Nephron (organoid): Measurements from ENCODE around the gene ZBTB48.

Experiments used
- H3K27ac Mint-ChIP-seq, 3 experiments: 2 replicates each; pipeline ENCODE4 v1.8.0; 2020; ENCODE audit warnings: mixed read lengths in 3 of 3, mild to moderate bottlenecking in 2 of 3, moderate library complexity in 1 of 3
- H3K27me3 Mint-ChIP-seq: 2 replicates; pipeline ENCODE4 v1.8.0; 2021; ENCODE audit warnings: low read depth, mild to moderate bottlenecking, moderate library complexity, mixed read lengths
- H3K36me3 Mint-ChIP-seq: 2 replicates; pipeline ENCODE4 v1.8.0; 2020; ENCODE audit warnings: low read depth, mixed read lengths
- H3K4me1 Mint-ChIP-seq: 2 replicates; pipeline ENCODE4 v1.8.0; 2020; ENCODE audit warnings: mixed read lengths
- H3K4me3 Mint-ChIP-seq, 3 experiments: 2 replicates each; pipeline ENCODE4 v1.8.0; 2020; ENCODE audit warnings: mild to moderate bottlenecking in 3 of 3, mixed read lengths in 3 of 3, moderate library complexity in 2 of 3
- H3K9me3 Mint-ChIP-seq: 2 replicates; pipeline ENCODE4 v1.8.0; 2020; ENCODE audit warnings: mixed read lengths
- CTCF ChIP-seq, 3 experiments: fragments of 200-600 bp; sonication (generic); IDR thresholded peaks; one replicate each; pipeline ENCODE4 v1.5.0; 2021; ENCODE audit warnings: antibody characterized with exemption in 3 of 3; ENCODE audit not compliant: unreplicated experiment in 3 of 3

The ZBTB48 gene

GRCh38 chr1:6612641-6613360 is 33.0 kb downstream of the ZBTB48 start:
- Mint-ChIP-seq H3K4me1 (peaks cover 33% of the 10 kb centered on the region), H3K27ac (peak overlapping the region; percentile 86 to 96 (median 95)), H3K4me3 (peak overlapping the region; percentile 91 to 98 (median 93))

GRCh38 chr1:6613361-6614018 is 33.7 kb downstream of the ZBTB48 start, which contains the start of gene PHF13:
Gene PHF13 (plus strand): TSS chr1:6613731. CDS start chr1:6614067, 336 bp downstream.
- H3K4me3 Mint-ChIP-seq, result peak within 1 kb of the TSS; percentile 91 to 98 (median 93)
- TF ChIP-seq CTCF (IDR thresholded peaks at IDR 0.05; ENCODE audit: unreplicated experiment in 3 of 3), result no peak
- H3K36me3 Mint-ChIP-seq, result peaks cover 5% of the 10 kb centered on the region

More at GRCh38 chr1:6612641-6613360, 33.0 kb downstream of the ZBTB48 start:
- peaks cover 4% of the 10 kb centered on the region for H3K36me3 Mint-ChIP-seq
- H3K9me3 Mint-ChIP-seq, result no peaks in the 10 kb centered on the region
- no peaks in the 10 kb centered on the region for H3K27me3 Mint-ChIP-seq
- no peak for TF ChIP-seq CTCF (IDR thresholded peaks at IDR 0.05; ENCODE audit: unreplicated experiment in 3 of 3)

GRCh38 chr1:6614019-6614928 is 34.5 kb downstream of the ZBTB48 start:
- Mint-ChIP-seq H3K4me3 (peak overlapping the region; percentile 86 to 93 (median 92)), H3K4me1 (peaks cover 31% of the 10 kb centered on the region), H3K27me3 (no peaks in the 10 kb centered on the region), H3K27ac (no peak overlapping the region), H3K36me3 (peaks cover 12% of the 10 kb centered on the region), H3K9me3 (no peaks in the 10 kb centered on the region)
- no peak for TF ChIP-seq CTCF (IDR thresholded peaks at IDR 0.05; ENCODE audit: unreplicated experiment in 3 of 3)

More at GRCh38 chr1:6613361-6614018, 33.7 kb downstream of the ZBTB48 start, which contains the start of gene PHF13:
- no peaks in the 10 kb centered on the region for H3K9me3 Mint-ChIP-seq
- H3K27ac Mint-ChIP-seq, result peak within 1 kb of the TSS; percentile 86 to 96 (median 95)
- H3K4me1 Mint-ChIP-seq, result peaks cover 32% of the 10 kb centered on the region
- H3K27me3 Mint-ChIP-seq, result no peaks in the 10 kb centered on the region

- no peaks in the 10 kb centered on the region for H3K27me3 Mint-ChIP-seq
These were observed 35.4 kb downstream of the ZBTB48 start for GRCh38 chr1:6614929-6615785.

More at GRCh38 chr1:6614929-6615785, 35.4 kb downstream of the ZBTB48 start:
- TF ChIP-seq CTCF (IDR thresholded peaks at IDR 0.05; ENCODE audit: unreplicated experiment in 3 of 3), result no peak
- Mint-ChIP-seq H3K4me1 (peaks cover 27% of the 10 kb centered on the region), H3K36me3 (peaks cover 19% of the 10 kb centered on the region), H3K4me3 (peak overlapping the region; percentile 85 to 93 (median 92)), H3K27ac (peak overlapping the region; percentile 69 to 95 (median 93)), H3K9me3 (no peaks in the 10 kb centered on the region)
